Memory B cell (primary cell): ENCODE data around the gene MAST4.
"Not testable (repeated sequence)": the region's sequence is repeated elsewhere in the genome, so short reads cannot be mapped to it uniquely, and the experiment has no call there.

Source experiments
- ATAC-seq: fragments of 150-1000 bp; cut with Tn5 transposase; 2 replicates; pipeline ENCODE4 v1.10.0; 2021; ENCODE audit warnings: low read depth, mild to moderate bottlenecking, moderate library complexity
- DNase-seq, 2 donors: peaks; one replicate each; pipeline ENCODE4 v3.0.0; 2022; ENCODE audit warnings: low spot score in 2 of 2
- H3K27ac Mint-ChIP-seq: one replicate; pipeline ENCODE4 v1.8.0; 2022; ENCODE audit warnings: mild to moderate bottlenecking, moderate library complexity, mixed read lengths
- H3K27me3 Mint-ChIP-seq: one replicate; pipeline ENCODE4 v1.8.0; 2022; ENCODE audit warnings: mixed read lengths
- H3K36me3 Mint-ChIP-seq: one replicate; pipeline ENCODE4 v1.8.0; 2022; ENCODE audit warnings: mild to moderate bottlenecking, mixed read lengths
- H3K4me1 Mint-ChIP-seq: one replicate; pipeline ENCODE4 v1.8.0; 2022; ENCODE audit warnings: mixed read lengths
- H3K4me3 Mint-ChIP-seq: one replicate; pipeline ENCODE4 v1.8.0; 2022; ENCODE audit warnings: mild to moderate bottlenecking, moderate library complexity, mixed read lengths
- H3K9me3 Mint-ChIP-seq: one replicate; pipeline ENCODE4 v1.8.0; 2022; ENCODE audit warnings: mixed read lengths

Gene MAST4

DNA sequence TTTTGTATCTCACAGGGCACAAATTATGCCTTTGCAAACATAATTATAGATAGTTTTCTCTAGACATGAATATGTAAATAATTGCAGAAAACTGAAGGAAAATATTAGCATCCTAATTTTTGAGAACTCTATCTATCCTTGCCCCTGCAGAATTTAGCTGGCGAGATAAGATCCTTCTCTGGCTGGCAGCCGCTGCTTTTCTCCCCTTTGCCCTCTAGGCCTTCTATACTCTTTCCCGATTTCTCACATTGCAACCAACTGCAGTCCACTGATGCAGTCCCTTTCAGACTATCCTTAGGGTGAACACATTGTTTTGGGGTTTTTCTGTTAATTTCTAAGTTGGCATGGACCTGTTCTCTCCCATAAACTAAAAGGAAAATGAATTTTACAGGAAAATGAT is 509.1 kb downstream of the MAST4 start:
- no peak overlapping the region for H3K4me3 Mint-ChIP-seq
- H3K9me3 Mint-ChIP-seq = no peaks in the 10 kb centered on the region
- H3K36me3 Mint-ChIP-seq = peaks cover 20% of the 10 kb centered on the region
- no peaks in the 10 kb centered on the region for H3K27me3 Mint-ChIP-seq
- ATAC-seq = no peak
- no peaks in the 10 kb centered on the region for H3K4me1 Mint-ChIP-seq
- H3K27ac Mint-ChIP-seq = no peak overlapping the region
- no peak for DNase-seq

GRCh38 chr5:67106626-67107342 is 510.6 kb downstream of the MAST4 start:
- DNase-seq (no peak), ATAC-seq (no peak)
- Mint-ChIP-seq H3K4me1 (no peaks in the 10 kb centered on the region), H3K4me3 (no peak overlapping the region), H3K9me3 (no peaks in the 10 kb centered on the region), H3K27me3 (no peaks in the 10 kb centered on the region), H3K36me3 (peaks cover 18% of the 10 kb centered on the region), H3K27ac (no peak overlapping the region)

GRCh38 chr5:67111779-67112178 is 515.6 kb downstream of the MAST4 start:
- Mint-ChIP-seq H3K4me1 (no peaks in the 10 kb centered on the region), H3K27me3 (no peaks in the 10 kb centered on the region), H3K4me3 (no peak overlapping the region), H3K27ac (no peak overlapping the region), H3K36me3 (peaks cover 6% of the 10 kb centered on the region), H3K9me3 (no peaks in the 10 kb centered on the region)
- ATAC-seq (no peak), DNase-seq (no peak)

DNA sequence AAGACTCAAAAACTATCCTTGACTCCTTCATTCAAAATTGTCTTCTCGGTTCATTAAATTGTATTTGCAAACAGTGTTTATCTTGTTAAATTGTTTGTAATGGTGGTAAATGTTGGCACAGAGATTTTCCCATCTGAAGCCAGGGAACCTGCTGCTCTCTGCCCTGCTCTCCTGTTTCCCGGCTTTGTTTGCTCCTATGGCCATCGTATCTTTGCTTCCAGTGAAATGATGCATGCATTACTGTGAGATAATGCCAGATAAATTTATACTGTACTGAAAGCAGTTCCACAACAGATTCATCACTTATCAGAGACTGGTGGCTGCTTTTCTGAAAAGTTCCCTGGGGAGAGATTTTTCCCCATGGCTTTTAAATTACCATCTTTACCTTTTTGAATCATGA is 519.1 kb downstream of the MAST4 start:
- Mint-ChIP-seq H3K36me3 (peaks cover 14% of the 10 kb centered on the region), H3K9me3 (no peaks in the 10 kb centered on the region), H3K27ac (no peak overlapping the region), H3K4me1 (no peaks in the 10 kb centered on the region), H3K4me3 (no peak overlapping the region), H3K27me3 (no peaks in the 10 kb centered on the region)
- DNase-seq (no peak), ATAC-seq (no peak)

- no peaks in the 10 kb centered on the region for H3K9me3 Mint-ChIP-seq
- no peaks in the 10 kb centered on the region for H3K27me3 Mint-ChIP-seq
- ATAC-seq (no peak), DNase-seq (no peak)
- H3K27ac Mint-ChIP-seq = no peak overlapping the region
- no peaks in the 10 kb centered on the region for H3K4me1 Mint-ChIP-seq
- H3K36me3 Mint-ChIP-seq = peaks cover 14% of the 10 kb centered on the region
- no peak overlapping the region for H3K4me3 Mint-ChIP-seq
Measured at GRCh38 chr5:67115817-67116216, 519.6 kb downstream of the MAST4 start.

GRCh38 chr5:67118050-67118620 is 521.9 kb downstream of the MAST4 start:
- no peak overlapping the region for H3K27ac Mint-ChIP-seq
- H3K9me3 Mint-ChIP-seq = no peaks in the 10 kb centered on the region
- H3K36me3 Mint-ChIP-seq = peaks cover 14% of the 10 kb centered on the region
- H3K4me1 Mint-ChIP-seq = no peaks in the 10 kb centered on the region
- no peaks in the 10 kb centered on the region for H3K27me3 Mint-ChIP-seq
- no peak for DNase-seq
- no peak overlapping the region for H3K4me3 Mint-ChIP-seq
- ATAC-seq = no peak

DNA sequence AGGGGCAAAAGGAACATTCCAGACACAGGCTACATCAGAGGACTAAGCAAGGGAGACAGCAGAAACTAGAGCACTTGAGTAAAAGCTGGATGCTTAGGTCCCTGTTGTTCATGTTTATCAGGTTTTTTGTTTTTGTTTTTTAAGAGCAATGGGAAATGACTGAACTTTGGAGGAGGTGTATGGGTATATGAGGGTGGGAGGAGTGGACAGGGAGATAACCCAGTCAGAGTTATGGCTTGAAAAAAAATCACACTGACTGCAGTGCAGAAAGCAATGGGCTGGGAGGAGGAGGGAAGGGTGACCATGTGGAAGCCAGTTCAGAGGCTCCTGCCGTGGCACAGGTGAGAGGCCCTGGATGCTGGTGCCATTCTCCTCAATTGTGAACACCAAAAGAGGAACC is 522.8 kb downstream of the MAST4 start:
- H3K27ac Mint-ChIP-seq = no peak overlapping the region

DNA sequence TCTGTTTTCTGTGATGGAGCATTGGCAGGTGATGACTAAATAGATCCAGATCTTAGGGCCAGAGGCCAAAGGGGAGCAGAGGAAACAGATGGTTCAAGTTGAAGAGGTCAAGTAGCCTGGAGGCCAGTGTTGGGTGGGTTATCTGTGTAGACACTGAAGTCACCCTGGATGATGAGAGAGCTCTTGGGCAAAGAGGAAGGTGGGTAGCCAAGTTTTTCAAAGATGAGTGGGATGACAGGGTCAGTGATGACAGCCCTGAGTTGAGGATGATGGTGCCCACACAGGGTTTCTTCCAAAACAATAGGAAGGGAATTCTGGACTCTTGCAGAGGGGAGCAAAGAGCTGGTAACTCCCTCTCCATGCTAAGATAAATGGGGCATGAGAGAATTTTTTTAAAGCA is 523.8 kb downstream of the MAST4 start:
- DNase-seq (no peak), ATAC-seq (no peak)
- no peak overlapping the region for H3K4me3 Mint-ChIP-seq
- no peaks in the 10 kb centered on the region for H3K9me3 Mint-ChIP-seq
- no peaks in the 10 kb centered on the region for H3K27me3 Mint-ChIP-seq
- no peaks in the 10 kb centered on the region for H3K4me1 Mint-ChIP-seq
- peaks cover 22% of the 10 kb centered on the region for H3K36me3 Mint-ChIP-seq
- H3K27ac Mint-ChIP-seq = no peak overlapping the region

More for the DNA sequence above, 522.8 kb downstream of the MAST4 start:
- Mint-ChIP-seq H3K27me3 (no peaks in the 10 kb centered on the region), H3K4me1 (no peaks in the 10 kb centered on the region), H3K36me3 (peaks cover 17% of the 10 kb centered on the region), H3K4me3 (no peak overlapping the region), H3K9me3 (no peaks in the 10 kb centered on the region)
- DNase-seq (no peak), ATAC-seq (no peak)

DNA sequence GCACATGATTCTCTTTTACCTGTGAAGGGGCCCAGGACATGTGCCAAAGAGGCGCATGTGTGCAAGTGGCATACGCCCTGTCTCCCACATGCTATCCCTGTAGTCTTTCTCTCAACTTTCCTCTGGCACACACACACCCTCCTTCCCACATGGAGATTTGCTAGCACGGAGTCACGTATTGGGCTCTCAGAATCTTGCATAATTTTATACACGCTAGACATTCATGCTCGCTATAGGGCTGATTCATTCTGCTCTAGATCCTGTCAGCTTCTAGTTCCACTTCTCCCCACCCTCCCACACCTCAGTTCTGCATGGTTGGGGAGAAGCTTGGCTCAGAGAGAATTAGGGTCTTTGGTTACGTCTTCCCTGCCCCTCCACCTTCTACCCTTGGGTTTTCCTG is 527.6 kb downstream of the MAST4 start:
- H3K4me1 Mint-ChIP-seq = peaks cover 8% of the 10 kb centered on the region
- DNase-seq (no peak), ATAC-seq (no peak)
- no peak overlapping the region for H3K4me3 Mint-ChIP-seq
- peaks cover 4% of the 10 kb centered on the region for H3K9me3 Mint-ChIP-seq
- no peak overlapping the region for H3K27ac Mint-ChIP-seq
- H3K36me3 Mint-ChIP-seq = peaks cover 25% of the 10 kb centered on the region
- no peaks in the 10 kb centered on the region for H3K27me3 Mint-ChIP-seq

GRCh38 chr5:67124556-67124955 is 528.4 kb downstream of the MAST4 start:
- no peaks in the 10 kb centered on the region for H3K27me3 Mint-ChIP-seq
- H3K36me3 Mint-ChIP-seq = peaks cover 21% of the 10 kb centered on the region
- DNase-seq (no peak), ATAC-seq (no peak)
- H3K9me3 Mint-ChIP-seq = peaks cover 4% of the 10 kb centered on the region
- no peak overlapping the region for H3K27ac Mint-ChIP-seq
- peaks cover 8% of the 10 kb centered on the region for H3K4me1 Mint-ChIP-seq
- H3K4me3 Mint-ChIP-seq = no peak overlapping the region

DNA sequence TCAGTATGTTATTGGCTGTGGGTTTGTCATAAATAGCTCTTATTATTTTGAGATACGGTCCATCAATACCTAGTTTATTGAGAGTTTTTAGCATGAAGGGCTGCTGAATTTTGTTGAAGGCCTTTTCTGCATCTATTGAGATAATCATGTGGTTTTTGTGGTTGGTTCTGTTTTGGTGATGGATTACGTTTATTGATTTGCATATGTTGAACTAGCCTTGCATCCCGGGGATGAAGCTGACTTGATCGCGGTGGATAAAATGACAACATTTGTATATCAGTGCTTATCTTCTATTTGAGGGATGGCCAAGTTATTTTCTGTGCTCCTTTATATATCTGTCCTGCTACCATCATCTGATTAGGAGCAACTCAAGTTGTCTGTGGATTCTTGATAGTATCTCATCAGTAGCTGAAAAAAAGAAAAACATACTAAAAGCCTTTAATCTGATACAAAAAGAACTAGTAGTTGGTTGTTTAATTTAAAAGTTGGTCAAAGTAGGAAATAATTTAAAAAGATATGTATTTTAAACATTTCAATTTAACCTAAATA is 531.2 kb downstream of the MAST4 start:
- not testable (repeated sequence) for H3K4me3 Mint-ChIP-seq, H3K27ac Mint-ChIP-seq, H3K4me1 Mint-ChIP-seq, H3K9me3 Mint-ChIP-seq, H3K27me3 Mint-ChIP-seq, DNase-seq, ATAC-seq
- H3K36me3 Mint-ChIP-seq = peaks cover 22% of the 10 kb centered on the region

DNA sequence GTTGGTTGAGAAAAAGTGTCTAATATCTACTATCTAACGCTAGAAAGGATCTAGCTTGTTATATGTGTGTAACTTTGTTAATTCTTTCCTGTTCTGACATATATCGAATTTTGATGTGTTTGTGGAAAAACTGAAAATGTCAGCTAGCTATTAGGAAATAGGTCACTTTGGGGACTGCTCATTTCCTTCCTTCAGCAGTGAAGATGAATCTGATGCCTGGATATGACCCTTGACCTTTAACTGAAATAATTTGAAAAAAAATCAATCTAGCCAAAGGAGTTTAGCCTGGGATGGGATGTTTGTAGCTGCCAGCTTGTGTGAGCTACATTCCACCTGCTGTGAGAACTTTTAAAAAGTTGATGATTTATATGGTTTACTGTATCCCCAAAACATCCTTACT is 533.6 kb downstream of the MAST4 start:
- no peaks in the 10 kb centered on the region for H3K27me3 Mint-ChIP-seq
- no peak overlapping the region for H3K4me3 Mint-ChIP-seq
- H3K9me3 Mint-ChIP-seq = peaks cover 4% of the 10 kb centered on the region
- H3K4me1 Mint-ChIP-seq = peaks cover 8% of the 10 kb centered on the region
- no peak for ATAC-seq
- peaks cover 20% of the 10 kb centered on the region for H3K36me3 Mint-ChIP-seq
- DNase-seq = no peak
- H3K27ac Mint-ChIP-seq = no peak overlapping the region

GRCh38 chr5:67133217-67133616 is 537.0 kb downstream of the MAST4 start:
- H3K27me3 Mint-ChIP-seq = no peaks in the 10 kb centered on the region

DNA sequence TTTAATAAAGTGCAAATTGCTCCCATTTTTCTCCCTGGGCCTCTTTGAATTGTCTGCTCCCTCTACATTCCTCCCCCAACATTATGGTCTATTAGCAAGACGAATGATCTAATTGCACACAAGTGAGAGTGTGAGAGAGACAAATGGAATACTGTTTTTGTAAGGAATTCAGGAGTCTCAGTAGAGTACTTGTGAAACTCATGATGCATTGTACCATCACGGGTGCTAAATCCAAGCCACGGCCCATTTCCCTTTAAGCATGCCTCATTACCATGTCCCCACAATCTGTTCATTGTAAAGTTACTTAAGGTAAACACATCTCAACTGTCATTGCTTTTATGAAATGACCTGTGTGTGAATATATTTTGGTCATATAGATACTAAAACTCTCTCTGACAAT is 537.6 kb downstream of the MAST4 start:
- no peaks in the 10 kb centered on the region for H3K27me3 Mint-ChIP-seq
- DNase-seq (no peak), ATAC-seq (no peak)
- H3K4me1 Mint-ChIP-seq = no peaks in the 10 kb centered on the region
- H3K27ac Mint-ChIP-seq = no peak overlapping the region
- peaks cover 7% of the 10 kb centered on the region for H3K36me3 Mint-ChIP-seq
- no peaks in the 10 kb centered on the region for H3K9me3 Mint-ChIP-seq
- H3K4me3 Mint-ChIP-seq = no peak overlapping the region

More at GRCh38 chr5:67133217-67133616, 537.0 kb downstream of the MAST4 start:
- DNase-seq = no peak
- H3K36me3 Mint-ChIP-seq = peaks cover 9% of the 10 kb centered on the region
- H3K4me3 Mint-ChIP-seq = no peak overlapping the region
- ATAC-seq = no peak
- peaks cover under 1% of the 10 kb centered on the region for H3K9me3 Mint-ChIP-seq
- H3K4me1 Mint-ChIP-seq = no peaks in the 10 kb centered on the region
- H3K27ac Mint-ChIP-seq = no peak overlapping the region
